ENCODE data around the gene ACTR3C. TPM values are rescaled to one million over a fixed set of nuclear protein-coding genes. Genes with fewer than 3 reads are reported as not detected.
"Not testable (repeated sequence)": the region's sequence is repeated elsewhere in the genome, so short reads cannot be mapped to it uniquely, and the experiment has no call there.

ACTR3C gene
- total RNA-seq, 1 donor from 2014 or later: not detected

GRCh38 chr7:150311146-150311545 is 12.2 kb downstream of the ACTR3C start:
- peaks cover 2% of the 10 kb centered on the region for H3K27me3 Mint-ChIP-seq (ENCODE audit: insufficient read depth, low read depth)
- no peaks in the 10 kb centered on the region for H4K20me1 ChIP-seq (ENCODE audit: low read depth)
- H3K36me3 ChIP-seq: no peaks in the 10 kb centered on the region
- no peak overlapping the region for H3K9ac ChIP-seq
- no peak overlapping the region for H3K4me3 ChIP-seq
- H3K36me3 Mint-ChIP-seq: no peaks in the 10 kb centered on the region
- H3K9me3 ChIP-seq (ENCODE audit: low read depth): no peaks in the 10 kb centered on the region
- no peak overlapping the region for H3K27ac Mint-ChIP-seq
- H3K79me2 ChIP-seq (ENCODE audit: low read depth): no peaks in the 10 kb centered on the region
- peaks cover 31% of the 10 kb centered on the region for H3K27me3 ChIP-seq
- H3K9me3 Mint-ChIP-seq: no peaks in the 10 kb centered on the region
- no peak overlapping the region for H2AFZ ChIP-seq (replicated peaks)
- no peaks in the 10 kb centered on the region for H3K4me1 ChIP-seq
- TF ChIP-seq EZH2phosphoT487 (IDR thresholded peaks at IDR 0.05) (no peak), CTCF (IDR thresholded peaks at IDR 0.05) (no peak), EZH2 (IDR thresholded peaks at IDR 0.05) (no peak)
- no peak overlapping the region for H3K27ac ChIP-seq
- peaks cover 15% of the 10 kb centered on the region for H3K4me1 Mint-ChIP-seq
- no peak for DNase-seq (ENCODE audit: low spot score)
- no peak overlapping the region for H3K4me2 ChIP-seq
- H3F3A ChIP-seq (ENCODE audit: low read depth): no peaks in the 10 kb centered on the region
- no peak overlapping the region for H3K4me3 Mint-ChIP-seq

- no peak overlapping the region for H3K27ac Mint-ChIP-seq
- peaks cover 2% of the 10 kb centered on the region for H3K27me3 Mint-ChIP-seq (ENCODE audit: insufficient read depth, low read depth)
- TF ChIP-seq EZH2phosphoT487 (IDR thresholded peaks at IDR 0.05) (no peak), CTCF (IDR thresholded peaks at IDR 0.05) (no peak), EZH2 (IDR thresholded peaks at IDR 0.05) (no peak)
- no peak overlapping the region for H3K4me2 ChIP-seq
- H3K4me3 ChIP-seq: no peak overlapping the region
- H3K9ac ChIP-seq: no peak overlapping the region
- no peaks in the 10 kb centered on the region for H4K20me1 ChIP-seq (ENCODE audit: low read depth)
- H3K4me1 ChIP-seq: no peaks in the 10 kb centered on the region
- H3K4me1 Mint-ChIP-seq: peaks cover 13% of the 10 kb centered on the region
- no peak overlapping the region for H3K4me3 Mint-ChIP-seq
- H3K36me3 ChIP-seq: no peaks in the 10 kb centered on the region
- no peaks in the 10 kb centered on the region for H3K36me3 Mint-ChIP-seq
- DNase-seq (ENCODE audit: low spot score): no peak
- H3F3A ChIP-seq (ENCODE audit: low read depth): no peaks in the 10 kb centered on the region
- H3K79me2 ChIP-seq (ENCODE audit: low read depth): no peaks in the 10 kb centered on the region
- no peak overlapping the region for H3K27ac ChIP-seq
- H3K9me3 ChIP-seq (ENCODE audit: low read depth): no peaks in the 10 kb centered on the region
- peaks cover 31% of the 10 kb centered on the region for H3K27me3 ChIP-seq
- no peaks in the 10 kb centered on the region for H3K9me3 Mint-ChIP-seq
- H2AFZ ChIP-seq (replicated peaks): no peak overlapping the region
Measured at GRCh38 chr7:150308575-150308974, 14.8 kb downstream of the ACTR3C start.

GRCh38 chr7:150307904-150308303 is 15.4 kb downstream of the ACTR3C start:
- TF ChIP-seq EZH2 (IDR thresholded peaks at IDR 0.05): no peak
- TF ChIP-seq EZH2phosphoT487 (IDR thresholded peaks at IDR 0.05): no peak
- Histone ChIP-seq H3K9me3 (ENCODE audit: low read depth) (no peaks in the 10 kb centered on the region), H3K27ac (no peak overlapping the region), H3K9ac (no peak overlapping the region), H3K4me2 (no peak overlapping the region), H2AFZ (replicated peaks) (no peak overlapping the region), H3K4me1 (no peaks in the 10 kb centered on the region), H3F3A (ENCODE audit: low read depth) (no peaks in the 10 kb centered on the region), H3K79me2 (ENCODE audit: low read depth) (no peaks in the 10 kb centered on the region), H4K20me1 (ENCODE audit: low read depth) (no peaks in the 10 kb centered on the region), H3K27me3 (peaks cover 31% of the 10 kb centered on the region), H3K36me3 (no peaks in the 10 kb centered on the region), H3K4me3 (no peak overlapping the region)
- no peaks in the 10 kb centered on the region for H3K9me3 Mint-ChIP-seq
- no peak overlapping the region for H3K27ac Mint-ChIP-seq
- DNase-seq (ENCODE audit: low spot score): no peak
- peaks cover 7% of the 10 kb centered on the region for H3K4me1 Mint-ChIP-seq
- H3K4me3 Mint-ChIP-seq: no peak overlapping the region
- H3K27me3 Mint-ChIP-seq (ENCODE audit: insufficient read depth, low read depth): peaks cover 2% of the 10 kb centered on the region
- H3K36me3 Mint-ChIP-seq: no peaks in the 10 kb centered on the region

GRCh38 chr7:150307129-150307528 is 16.2 kb downstream of the ACTR3C start:
- Histone ChIP-seq H3K79me2 (ENCODE audit: low read depth) (no peaks in the 10 kb centered on the region), H3F3A (ENCODE audit: low read depth) (no peaks in the 10 kb centered on the region), H3K27me3 (peaks cover 31% of the 10 kb centered on the region), H3K9ac (no peak overlapping the region), H4K20me1 (ENCODE audit: low read depth) (no peaks in the 10 kb centered on the region), H2AFZ (replicated peaks) (no peak overlapping the region), H3K27ac (no peak overlapping the region), H3K9me3 (ENCODE audit: low read depth) (no peaks in the 10 kb centered on the region), H3K4me1 (no peaks in the 10 kb centered on the region), H3K4me2 (no peak overlapping the region), H3K4me3 (no peak overlapping the region), H3K36me3 (no peaks in the 10 kb centered on the region)
- Mint-ChIP-seq H3K27me3 (ENCODE audit: insufficient read depth, low read depth) (peaks cover 2% of the 10 kb centered on the region), H3K9me3 (no peaks in the 10 kb centered on the region), H3K4me3 (no peak overlapping the region), H3K27ac (no peak overlapping the region), H3K4me1 (peaks cover 5% of the 10 kb centered on the region), H3K36me3 (no peaks in the 10 kb centered on the region)
- TF ChIP-seq CTCF (IDR thresholded peaks at IDR 0.05): no peak
- TF ChIP-seq EZH2phosphoT487 (IDR thresholded peaks at IDR 0.05): no peak
- TF ChIP-seq EZH2 (IDR thresholded peaks at IDR 0.05): no peak
- DNase-seq (ENCODE audit: low spot score): no peak

- H3K9me3 Mint-ChIP-seq; H3K27me3 Mint-ChIP-seq (ENCODE audit: insufficient read depth, low read depth): not testable (repeated sequence)
Measured at GRCh38 chr7:150306377-150306776, 17.0 kb downstream of the ACTR3C start.

GRCh38 chr7:150305903-150306284 is 17.5 kb downstream of the ACTR3C start:
- not testable (repeated sequence) for H3K27ac Mint-ChIP-seq; H3K9me3 ChIP-seq (ENCODE audit: low read depth); H3K36me3 ChIP-seq; H2AFZ ChIP-seq (replicated peaks); H3K9me3 Mint-ChIP-seq; H3K4me2 ChIP-seq; H3F3A ChIP-seq (ENCODE audit: low read depth); H3K27ac ChIP-seq; H3K4me3 Mint-ChIP-seq; DNase-seq (ENCODE audit: low spot score); H3K36me3 Mint-ChIP-seq; H3K79me2 ChIP-seq (ENCODE audit: low read depth); H4K20me1 ChIP-seq (ENCODE audit: low read depth); H3K4me1 Mint-ChIP-seq; H3K27me3 Mint-ChIP-seq (ENCODE audit: insufficient read depth, low read depth); H3K9ac ChIP-seq; H3K4me1 ChIP-seq; H3K4me3 ChIP-seq
- peaks cover 27% of the 10 kb centered on the region for H3K27me3 ChIP-seq

More at GRCh38 chr7:150306377-150306776, 17.0 kb downstream of the ACTR3C start:
- not testable (repeated sequence) for H3K79me2 ChIP-seq (ENCODE audit: low read depth); H3K9ac ChIP-seq; H3K36me3 ChIP-seq; H3F3A ChIP-seq (ENCODE audit: low read depth); H3K9me3 ChIP-seq (ENCODE audit: low read depth); H3K36me3 Mint-ChIP-seq; H3K27ac ChIP-seq; H2AFZ ChIP-seq (replicated peaks); H3K4me3 ChIP-seq; H3K4me2 ChIP-seq; H3K4me1 Mint-ChIP-seq; H3K4me1 ChIP-seq; H3K4me3 Mint-ChIP-seq; H3K27ac Mint-ChIP-seq; H4K20me1 ChIP-seq (ENCODE audit: low read depth); DNase-seq (ENCODE audit: low spot score)
- H3K27me3 ChIP-seq: peaks cover 31% of the 10 kb centered on the region
